Body of pancreas (tissue), 4 donors: ENCODE results near the gene LINGO4. TPM values are rescaled to one million over a fixed set of nuclear protein-coding genes. Genes with fewer than 3 reads are reported as not detected.
"Not testable (repeated sequence)": the region's sequence is repeated elsewhere in the genome, so short reads cannot be mapped to it uniquely, and the experiment has no call there.

Experiments
- ATAC-seq: fragments of 150-250 bp; one replicate; pipeline ENCODE4 v1.9.1; 2016
- DNase-seq, 4 donors: peaks; one replicate each; pipeline ENCODE4 v3.0.0-alpha.2; 2019
- H3K27ac ChIP-seq, 4 donors: fragments of 200-600 bp; sonication (generic); 1 replicate in 3 of 4; 2 replicates in 1 of 4; pipeline versions ENCODE4 v1.5.1 to v1.6.1; 2016 to 2019; ENCODE audit warnings: mild to moderate bottlenecking in 1 of 4, mixed read lengths in 1 of 4, moderate library complexity in 1 of 4
- H3K27me3 ChIP-seq, 2 donors: fragments of 200-600 bp; sonication (generic); one replicate each; pipeline ENCODE4 v1.6.0; 2016; ENCODE audit warnings: mild to moderate bottlenecking in 1 of 2
- H3K36me3 ChIP-seq, 2 donors: fragments of 200-600 bp; sonication (generic); replicated peaks in 1 of 2; 2 replicates each; pipeline ENCODE4 v1.5.1; 2016; ENCODE audit warnings: low read depth in 2 of 2; ENCODE audit not compliant: insufficient read depth in 1 of 2
- H3K4me1 ChIP-seq: fragments of 200-600 bp; sonication (generic); one replicate; pipeline ENCODE4 v1.6.0; 2016
- H3K4me3 ChIP-seq, 2 donors: fragments of 200-600 bp; sonication (generic); 1 replicate in 1 of 2; 2 replicates in 1 of 2; pipeline ENCODE4 v1.5.1; 2016 to 2019
- H3K9me3 ChIP-seq, 3 donors: fragments of 200-600 bp; sonication (generic); 1 replicate in 2 of 3; 2 replicates in 1 of 3; pipeline ENCODE4 v1.5.1; 2016
- POLR2A ChIP-seq, 3 donors: fragments of 450-650 bp; IDR thresholded peaks; one replicate each; pipeline ENCODE4 v1.6.1; 2016; ENCODE audit warnings: antibody characterized with exemption in 3 of 3, mild to moderate bottlenecking in 2 of 3
- WGBS, 2 donors: methylation state at CpG; one replicate each; pipeline ENCODE4 v1.1.5; 2017; 5-methylcytosine and 5-hydroxymethylcytosine counted together
- intact Hi-C: fragments of 100-400 bp; cut with DNase I; formaldehyde crosslinking; loops from one replicate; pipeline ENCODE4 v1.15.1; 2023
- total RNA-seq, 2 donors: library from RNA; depleted of rRNA; stranded (reverse); fragments of >200 nt; gene quantifications; one replicate each; pipeline ENCODE4 v1.1.0, GENCODE V29; 2016
- TF ChIP-seq, protein P1 (sequence below), 7 experiments: fragments of 450-650 bp in 4 of 7; fragments of 200-600 bp in 3 of 7; sonication (generic) in 3 of 7; IDR thresholded peaks; one replicate each; pipeline ENCODE4 v1.5.1; 2016 to 2019; ENCODE audit warnings: antibody characterized with exemption in 7 of 7

LINGO4 gene
- total RNA-seq, 2 donors from 2014 or later, result 0.66 to 1.6 TPM

GRCh38 chr1:151787689-151788088 is 17.5 kb downstream of the LINGO4 start:
- ATAC-seq (no peak), DNase-seq (no peak)
- Histone ChIP-seq H3K4me3 (no peak overlapping the region), H3K36me3 (no peaks in the 10 kb centered on the region), H3K4me1 (peaks cover 8% of the 10 kb centered on the region), H3K27ac (no peak overlapping the region), H3K27me3 (no peaks in the 10 kb centered on the region), H3K9me3 (no peaks in the 10 kb centered on the region)
- TF ChIP-seq, protein P1, sequence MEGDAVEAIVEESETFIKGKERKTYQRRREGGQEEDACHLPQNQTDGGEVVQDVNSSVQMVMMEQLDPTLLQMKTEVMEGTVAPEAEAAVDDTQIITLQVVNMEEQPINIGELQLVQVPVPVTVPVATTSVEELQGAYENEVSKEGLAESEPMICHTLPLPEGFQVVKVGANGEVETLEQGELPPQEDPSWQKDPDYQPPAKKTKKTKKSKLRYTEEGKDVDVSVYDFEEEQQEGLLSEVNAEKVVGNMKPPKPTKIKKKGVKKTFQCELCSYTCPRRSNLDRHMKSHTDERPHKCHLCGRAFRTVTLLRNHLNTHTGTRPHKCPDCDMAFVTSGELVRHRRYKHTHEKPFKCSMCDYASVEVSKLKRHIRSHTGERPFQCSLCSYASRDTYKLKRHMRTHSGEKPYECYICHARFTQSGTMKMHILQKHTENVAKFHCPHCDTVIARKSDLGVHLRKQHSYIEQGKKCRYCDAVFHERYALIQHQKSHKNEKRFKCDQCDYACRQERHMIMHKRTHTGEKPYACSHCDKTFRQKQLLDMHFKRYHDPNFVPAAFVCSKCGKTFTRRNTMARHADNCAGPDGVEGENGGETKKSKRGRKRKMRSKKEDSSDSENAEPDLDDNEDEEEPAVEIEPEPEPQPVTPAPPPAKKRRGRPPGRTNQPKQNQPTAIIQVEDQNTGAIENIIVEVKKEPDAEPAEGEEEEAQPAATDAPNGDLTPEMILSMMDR (IDR thresholded peaks at IDR 0.05), result no peak
- no peak for TF ChIP-seq POLR2A (IDR thresholded peaks at IDR 0.05)
- intact Hi-C loops, result no loop called here
- WGBS, 2 donors, result 83 to 92% methylated on average over 3 of the region's 3 CpGs

- Histone ChIP-seq H3K27ac (no peak overlapping the region), H3K4me1 (no peaks in the 10 kb centered on the region), H3K27me3 (no peaks in the 10 kb centered on the region), H3K4me3 (no peak overlapping the region), H3K9me3 (no peaks in the 10 kb centered on the region), H3K36me3 (no peaks in the 10 kb centered on the region)
- DNase-seq (no peak), ATAC-seq (no peak)
- intact Hi-C loops, result no loop called here
- TF ChIP-seq, protein P1 (IDR thresholded peaks at IDR 0.05), result no peak
- no peak for TF ChIP-seq POLR2A (IDR thresholded peaks at IDR 0.05)
- WGBS, 2 donors, result 70 to 75% methylated on average over 2 of the region's 2 CpGs
Observed at GRCh38 chr1:151783796-151784195, 21.4 kb downstream of the LINGO4 start.

GRCh38 chr1:151782741-151783140 is 22.5 kb downstream of the LINGO4 start:
- Histone ChIP-seq H3K27ac (no peak overlapping the region), H3K4me1 (no peaks in the 10 kb centered on the region), H3K4me3 (no peak overlapping the region), H3K9me3 (no peaks in the 10 kb centered on the region), H3K27me3 (no peaks in the 10 kb centered on the region), H3K36me3 (no peaks in the 10 kb centered on the region)
- no peak for ATAC-seq
- TF ChIP-seq, protein P1 (IDR thresholded peaks at IDR 0.05), result no peak
- no peak for TF ChIP-seq POLR2A (IDR thresholded peaks at IDR 0.05)
- intact Hi-C loops, result no loop called here
- no peak for DNase-seq
- 79 to 93% methylated on average over 3 of the region's 3 CpGs for WGBS, 2 donors

DNA sequence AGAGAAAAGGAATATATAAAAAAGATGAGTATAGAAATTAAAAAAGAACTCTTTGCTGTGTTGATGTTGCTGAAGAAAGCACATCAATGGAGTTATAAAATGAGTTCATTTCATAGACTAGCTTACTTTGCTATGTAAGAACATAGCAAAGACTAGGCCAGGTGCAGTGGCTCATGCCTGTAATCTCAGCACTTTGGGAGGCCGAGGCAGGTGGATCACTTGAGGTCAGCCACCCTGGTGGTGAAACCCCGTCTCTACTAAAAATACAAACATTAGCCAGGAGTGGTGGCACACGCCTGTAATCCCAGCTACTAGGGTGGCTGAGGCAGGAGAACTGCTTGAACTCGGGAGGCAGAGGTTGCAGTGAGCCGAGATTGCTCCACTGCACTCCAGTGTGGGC is 23.2 kb downstream of the LINGO4 start:
- H3K27ac ChIP-seq, DNase-seq, H3K36me3 ChIP-seq, intact Hi-C loops, ATAC-seq, H3K9me3 ChIP-seq, H3K4me1 ChIP-seq, H3K4me3 ChIP-seq, H3K27me3 ChIP-seq: not testable (repeated sequence)
- WGBS, 2 donors, result 82 to 86% methylated on average over 5 of the region's 5 CpGs

- DNase-seq, ATAC-seq, H3K9me3 ChIP-seq, H3K27me3 ChIP-seq, H3K27ac ChIP-seq, H3K36me3 ChIP-seq, intact Hi-C loops, H3K4me3 ChIP-seq, H3K4me1 ChIP-seq: not testable (repeated sequence)
- WGBS, 2 donors, result 91 to 93% methylated on average over 5 of the region's 5 CpGs
Observed at GRCh38 chr1:151780736-151781135, 24.5 kb downstream of the LINGO4 start.

GRCh38 chr1:151779852-151780251 is 25.4 kb downstream of the LINGO4 start:
- intact Hi-C loops, result no loop called here
- Histone ChIP-seq H3K36me3 (peaks cover 0 to 3% of the 10 kb centered on the region in 2 donors), H3K4me1 (no peaks in the 10 kb centered on the region), H3K27ac (no peak overlapping the region), H3K27me3 (no peaks in the 10 kb centered on the region), H3K4me3 (no peak overlapping the region), H3K9me3 (no peaks in the 10 kb centered on the region)
- no peak for DNase-seq
- TF ChIP-seq, protein P1 (IDR thresholded peaks at IDR 0.05), result no peak
- no peak for TF ChIP-seq POLR2A (IDR thresholded peaks at IDR 0.05)
- WGBS, 2 donors, result 79 to 84% methylated on average over 4 of the region's 4 CpGs
- ATAC-seq, result no peak
